DMS79 treated with DMSO at 0.1 percent for 48 hours (cell line): ENCODE data around the gene TAS1R3.
A peak's percentile ranks its signal among the peaks of the same experiment; 100 is the strongest.
"Not testable (repeated sequence)": the region's sequence is repeated elsewhere in the genome, so short reads cannot be mapped to it uniquely, and the experiment has no call there.

Experiments used
- DNase-seq: peaks from one replicate; lab custom pipeline; 2025; lab: John Stamatoyannopoulos, UW

TAS1R3 gene

GRCh38 chr1:1309251-1310108 is 21.6 kb upstream of the TAS1R3 start:
- DNase-seq, result no peak

- DNase-seq, result no peak
These were observed 21.0 kb upstream of the TAS1R3 start for GRCh38 chr1:1310109-1310385.

GRCh38 chr1:1310476-1311053 is 20.5 kb upstream of the TAS1R3 start:
- DNase-seq, result no peak

GRCh38 chr1:1311107-1312104 is 19.7 kb upstream of the TAS1R3 start:
- no peak for DNase-seq

GRCh38 chr1:1312450-1313314 is 18.4 kb upstream of the TAS1R3 start:
- DNase-seq, result no peak

GRCh38 chr1:1313500-1314236 is 17.4 kb upstream of the TAS1R3 start:
- no peak for DNase-seq

- no peak for DNase-seq
These were observed 16.9 kb upstream of the TAS1R3 start for GRCh38 chr1:1314237-1314586.

DNA sequence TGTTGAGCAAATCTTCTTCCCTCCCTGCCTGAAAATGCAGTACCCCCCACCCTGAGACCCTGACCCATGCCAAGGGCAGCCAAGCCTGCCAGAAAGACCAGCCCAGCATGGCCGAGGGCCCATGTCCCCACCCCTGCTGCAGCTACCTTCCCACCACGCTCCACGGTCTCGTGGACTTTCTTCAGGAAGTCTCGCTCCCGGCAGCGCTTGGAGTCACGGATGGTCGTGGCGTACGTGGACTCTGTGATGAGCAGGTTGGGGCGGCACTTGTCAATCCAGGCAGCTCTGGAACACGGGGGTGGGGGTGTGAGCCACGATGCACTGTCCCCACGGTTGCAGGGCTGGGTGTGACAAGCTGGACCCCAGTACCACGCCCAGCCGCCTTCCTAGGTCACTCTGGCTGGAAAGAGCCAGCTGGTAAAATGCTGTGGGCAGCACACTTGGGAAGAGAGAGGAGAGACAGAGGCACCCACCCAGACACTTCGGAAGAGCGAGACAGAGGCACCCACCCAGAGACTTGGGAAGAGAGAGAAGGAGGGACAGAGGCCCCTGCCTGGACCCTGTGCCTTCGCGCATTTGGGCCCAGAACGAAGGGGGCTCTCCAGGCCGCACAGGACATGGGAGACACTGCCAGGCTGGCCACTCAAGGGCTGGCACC is 16.3 kb upstream of the TAS1R3 start:
- DNase-seq, result no peak

DNA sequence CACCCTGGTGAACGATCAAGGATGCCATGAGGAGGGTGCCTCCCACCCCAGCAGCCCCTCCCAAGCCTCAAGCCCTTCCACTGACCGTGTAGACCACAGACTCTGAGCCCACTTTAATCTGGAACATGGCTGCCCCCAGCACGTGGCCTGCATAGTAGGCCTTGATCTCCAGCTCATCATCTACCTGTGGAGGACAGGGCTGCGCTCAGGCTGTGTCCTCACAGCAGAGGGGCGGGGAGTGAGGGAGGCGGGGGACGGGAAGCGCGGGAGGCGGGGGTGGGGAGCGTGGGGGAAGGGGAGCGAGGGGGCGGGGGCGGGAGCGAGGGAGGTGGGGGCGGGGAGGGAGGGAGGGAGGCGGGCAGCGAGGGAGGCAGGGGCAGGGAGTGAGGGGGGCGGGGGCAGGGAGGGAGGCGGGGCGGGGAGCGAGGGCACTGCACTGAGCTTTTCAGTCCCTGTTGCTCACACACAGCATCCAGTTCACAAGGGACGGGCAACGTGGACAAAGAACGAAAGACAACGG is 15.6 kb upstream of the TAS1R3 start:
- DNase-seq, result no peak

DNA sequence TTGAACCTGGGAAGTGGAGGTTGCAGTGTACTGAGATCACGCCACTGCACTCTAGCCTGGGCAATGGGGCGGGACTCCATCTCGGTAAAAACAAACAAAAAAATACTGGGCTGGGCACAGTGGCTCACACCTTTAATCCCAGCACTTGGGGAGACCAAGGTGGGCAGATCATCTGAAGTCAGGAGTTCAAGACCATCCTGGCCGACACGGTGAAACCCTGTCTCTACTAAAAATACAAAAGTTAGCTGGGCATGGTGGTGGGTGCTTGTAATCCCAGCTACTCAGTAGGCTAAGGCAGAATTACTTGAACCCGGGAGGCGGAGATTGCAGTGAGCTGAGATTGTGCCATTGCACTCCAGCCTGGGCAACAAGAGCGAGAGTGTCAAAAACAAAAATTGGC is 14.9 kb upstream of the TAS1R3 start:
- not testable (repeated sequence) for DNase-seq

- DNase-seq, result no peak
These were observed 13.7 kb upstream of the TAS1R3 start for GRCh38 chr1:1317420-1317819.

DNA sequence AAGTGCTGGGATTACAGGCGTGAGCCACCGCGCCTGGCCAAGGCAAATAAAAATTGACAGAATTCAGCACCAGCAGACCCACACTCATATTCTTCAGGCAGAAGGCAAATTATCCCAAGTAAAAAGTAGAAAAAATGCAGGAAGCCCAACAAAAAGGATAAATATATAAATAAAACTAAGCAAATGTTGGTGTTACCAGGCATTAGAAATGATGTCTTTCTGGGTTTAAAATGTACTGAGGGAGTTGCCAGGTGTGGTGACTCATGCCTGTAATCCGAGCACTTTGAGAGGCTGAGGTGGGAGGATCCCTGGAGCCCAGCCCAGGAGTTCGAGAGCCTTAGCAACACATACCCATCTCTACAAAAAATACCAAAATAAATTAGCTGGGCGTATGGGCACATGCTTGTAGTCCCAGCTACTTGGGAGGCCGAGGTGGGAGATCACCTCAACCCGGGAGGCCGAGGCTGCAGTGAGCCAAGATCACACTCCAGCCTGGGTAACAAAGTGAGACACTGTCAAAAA is 12.9 kb upstream of the TAS1R3 start:
- DNase-seq, result peak; percentile 86

GRCh38 chr1:1318777-1319645 is 12.1 kb upstream of the TAS1R3 start:
- no peak for DNase-seq

DNA sequence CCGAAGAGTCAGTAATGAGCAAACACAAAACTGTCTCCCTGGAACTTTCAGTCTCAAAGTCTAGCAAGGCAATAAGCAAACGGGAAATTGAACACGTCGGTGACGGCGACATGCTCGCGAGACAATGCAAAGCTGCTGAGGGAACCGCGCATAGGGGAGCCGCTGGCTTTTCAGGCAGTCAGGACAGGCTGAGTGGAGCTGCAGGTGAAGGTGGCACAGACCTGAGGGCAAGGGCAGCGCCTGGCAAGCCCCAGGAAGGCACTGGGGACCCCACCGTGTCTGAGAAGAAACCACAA is 11.5 kb upstream of the TAS1R3 start:
- no peak for DNase-seq

DNA sequence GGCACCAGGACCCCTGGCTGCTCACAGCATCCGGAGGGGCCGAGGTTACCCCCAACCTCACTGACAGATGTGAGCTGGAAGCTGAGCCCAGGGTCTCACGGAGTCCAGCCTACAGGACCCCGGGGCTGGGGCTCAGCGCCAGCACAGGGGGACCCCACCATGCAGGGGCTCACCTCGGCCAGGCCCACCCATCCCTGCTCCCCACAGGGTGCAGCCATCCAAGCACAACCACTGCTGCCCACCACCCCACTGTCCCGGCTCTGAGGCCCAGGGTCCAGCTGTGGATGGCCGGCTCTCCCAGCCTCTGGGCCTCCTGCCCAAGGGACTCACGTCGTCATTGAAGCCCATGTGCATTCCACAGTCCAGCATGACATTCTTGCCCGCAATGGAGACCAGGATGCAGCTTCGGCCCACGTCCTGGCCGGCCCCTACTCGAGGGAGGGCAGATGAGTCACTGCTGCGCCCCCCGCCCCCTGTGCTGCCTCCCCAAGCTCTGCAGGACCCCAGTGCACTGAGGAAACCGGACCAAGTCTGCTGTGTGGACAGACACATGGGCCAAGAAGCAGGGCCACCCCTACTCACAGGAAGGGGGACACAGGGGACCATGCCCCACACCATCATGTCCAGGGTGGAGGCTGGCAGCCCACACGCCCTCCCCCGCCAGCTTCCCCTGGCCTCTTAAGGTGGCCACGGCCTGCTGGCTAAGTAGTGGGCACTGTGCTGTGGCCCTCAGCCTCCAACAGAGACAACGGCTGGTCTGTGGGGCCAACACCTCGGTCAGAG is 10.2 kb upstream of the TAS1R3 start:
- no peak for DNase-seq

- DNase-seq, result no peak
These were observed 9.6 kb upstream of the TAS1R3 start for GRCh38 chr1:1321477-1321876.

DNA sequence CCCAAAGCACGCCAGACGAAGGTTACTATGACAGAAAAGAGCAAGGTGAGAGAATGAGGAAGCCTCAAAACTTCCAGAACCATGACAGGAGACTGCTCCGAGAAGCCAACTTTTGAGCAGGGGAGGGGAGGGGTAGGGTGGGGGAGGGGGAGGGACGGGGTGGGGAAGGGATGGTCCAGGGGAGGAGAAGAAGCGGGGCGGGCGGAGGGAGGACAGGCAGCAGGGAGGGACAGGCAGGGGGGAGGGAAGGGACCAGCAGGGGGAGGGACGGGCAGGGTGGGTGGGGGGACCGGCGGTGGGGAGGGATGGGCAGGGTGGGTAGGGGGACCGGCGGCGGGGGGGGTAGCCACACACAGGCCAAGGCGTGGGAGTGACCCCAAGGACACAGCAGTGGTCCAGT is 8.7 kb upstream of the TAS1R3 start:
- DNase-seq, result no peak

DNA sequence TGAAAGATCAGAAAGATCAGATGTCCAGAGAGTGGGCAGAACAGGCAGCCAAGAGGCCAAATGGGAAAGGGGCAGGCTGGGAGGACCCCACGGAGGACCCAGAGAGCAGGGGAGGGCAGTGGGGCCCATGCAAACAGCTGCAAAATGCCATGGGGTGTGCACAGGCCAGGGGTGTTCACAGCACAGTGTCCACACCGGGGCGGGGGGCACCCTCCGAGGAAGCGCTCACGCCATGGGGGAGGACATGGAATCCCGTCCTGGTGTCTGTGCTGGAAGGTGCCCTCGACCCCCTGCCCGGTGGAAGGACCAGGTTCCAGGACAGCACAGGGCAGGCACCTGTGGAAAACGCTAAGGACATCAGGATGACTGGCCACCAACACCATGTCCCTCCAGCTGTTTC is 8.1 kb upstream of the TAS1R3 start:
- DNase-seq, result no peak

DNA sequence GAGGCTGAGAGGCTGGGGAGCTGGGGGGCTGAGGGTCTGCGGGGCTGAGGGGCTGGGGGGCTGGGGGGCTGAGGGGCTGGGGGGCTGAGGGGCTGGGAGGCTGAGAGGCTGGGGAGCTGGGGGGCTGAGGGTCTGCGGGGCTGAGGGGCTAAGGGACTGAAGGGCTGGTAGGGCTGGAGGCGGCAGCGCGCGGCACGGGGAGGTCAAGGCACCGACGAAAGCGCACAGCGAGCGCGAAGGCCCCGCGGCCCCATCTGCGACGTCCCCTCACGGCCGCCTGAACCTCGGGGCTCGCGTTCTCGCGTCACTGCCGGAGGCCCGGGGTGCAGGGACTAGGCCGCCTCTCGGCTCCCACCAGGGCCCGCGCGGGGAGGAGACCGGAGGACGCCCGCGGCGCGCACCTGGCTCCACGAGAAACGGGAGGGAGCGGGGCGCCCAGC is 7.0 kb upstream of the TAS1R3 start:
- DNase-seq, result no peak
